Measurements from ENCODE around the gene TLR5. TPM values are rescaled to one million over a fixed set of nuclear protein-coding genes. Genes with fewer than 3 reads are reported as not detected.

Gene TLR5
- total and polyA plus RNA-seq, 2 experiments from 2014 or later: not detected

GRCh38 chr1:223081181-223081994, 61.7 kb downstream of the TLR5 start:
- in situ Hi-C loops (cut with MboI): no loop called here
- H3K27ac ChIP-seq: no peak overlapping the region
- WGBS, 2 experiments (ENCODE audit: low coverage in 1 of 2, low lambda C conversion rate in 2 of 2, missing lambda C conversion rate in 2 of 2): 4 to 5% methylated on average over 29 to 33 of the region's 33 CpGs

GRCh38 chr1:223079498-223079897, 63.5 kb downstream of the TLR5 start:
- Histone ChIP-seq H3K9me2 (ENCODE audit: insufficient read depth) (no peaks in the 10 kb centered on the region), H3K79me2 (ENCODE audit: insufficient read depth) (no peaks in the 10 kb centered on the region), H3K27ac (no peak overlapping the region), H3K9ac (no peak overlapping the region), H3K4me1 (ENCODE audit: insufficient read depth) (no peaks in the 10 kb centered on the region), H4K20me1 (ENCODE audit: insufficient read depth) (no peaks in the 10 kb centered on the region), H2AFZ (no peak overlapping the region), H3K27me3 (replicated peaks; ENCODE audit: insufficient read depth) (peaks cover 25% of the 10 kb centered on the region), H3K9me3 (ENCODE audit: low read depth) (no peaks in the 10 kb centered on the region), H3K4me2 (ENCODE audit: unreplicated experiment) (no peak overlapping the region), H3K36me3 (ENCODE audit: low read depth) (no peaks in the 10 kb centered on the region), H3K4me3 (no peak overlapping the region), H3F3A (ENCODE audit: insufficient read depth) (no peaks in the 10 kb centered on the region)
- TF ChIP-seq EZH2phosphoT487 (IDR thresholded peaks at IDR 0.05; ENCODE audit: insufficient read depth, low read depth): no peak
- TF ChIP-seq EZH2 (IDR thresholded peaks at IDR 0.05; ENCODE audit: insufficient read depth, poor library complexity, severe bottlenecking): no peak
- WGBS, 2 experiments (ENCODE audit: low coverage in 1 of 2, low lambda C conversion rate in 2 of 2, missing lambda C conversion rate in 2 of 2): 74 to 80% methylated on average over 7 of the region's 7 CpGs
- no peak for DNase-seq
- in situ Hi-C loops (cut with MboI): no loop called here

More at GRCh38 chr1:223081181-223081994, 61.7 kb downstream of the TLR5 start:
- H3K27me3 ChIP-seq (replicated peaks; ENCODE audit: insufficient read depth): peaks cover 24% of the 10 kb centered on the region
- no peaks in the 10 kb centered on the region for H3K9me2 ChIP-seq (ENCODE audit: insufficient read depth)
- no peaks in the 10 kb centered on the region for H3F3A ChIP-seq (ENCODE audit: insufficient read depth)
- H4K20me1 ChIP-seq (ENCODE audit: insufficient read depth): no peaks in the 10 kb centered on the region
- peak overlapping the region; percentile 70 for H3K4me2 ChIP-seq (ENCODE audit: unreplicated experiment)
- H3K9me3 ChIP-seq (ENCODE audit: low read depth): no peaks in the 10 kb centered on the region
- H3K4me3 ChIP-seq: peak overlapping the region; percentile 59
- no peaks in the 10 kb centered on the region for H3K36me3 ChIP-seq (ENCODE audit: low read depth)
- no peaks in the 10 kb centered on the region for H3K79me2 ChIP-seq (ENCODE audit: insufficient read depth)
- H2AFZ ChIP-seq: peak overlapping the region; percentile 76
- TF ChIP-seq EZH2 (IDR thresholded peaks at IDR 0.05; ENCODE audit: insufficient read depth, poor library complexity, severe bottlenecking) (no peak), EZH2phosphoT487 (IDR thresholded peaks at IDR 0.05; ENCODE audit: insufficient read depth, low read depth) (no peak)
- peak overlapping the region; percentile 29 for H3K9ac ChIP-seq
- H3K4me1 ChIP-seq (ENCODE audit: insufficient read depth): no peaks in the 10 kb centered on the region
- peak; percentile 90 for DNase-seq

- Histone ChIP-seq H3K4me1 (ENCODE audit: insufficient read depth) (no peaks in the 10 kb centered on the region), H3K4me2 (ENCODE audit: unreplicated experiment) (no peak overlapping the region), H3K9me2 (ENCODE audit: insufficient read depth) (no peaks in the 10 kb centered on the region), H3K9ac (no peak overlapping the region), H3K27ac (no peak overlapping the region), H3K4me3 (no peak overlapping the region), H3K9me3 (ENCODE audit: low read depth) (no peaks in the 10 kb centered on the region), H3K27me3 (replicated peaks; ENCODE audit: insufficient read depth) (peaks cover 39% of the 10 kb centered on the region), H2AFZ (no peak overlapping the region), H3K36me3 (ENCODE audit: low read depth) (no peaks in the 10 kb centered on the region), H3K79me2 (ENCODE audit: insufficient read depth) (no peaks in the 10 kb centered on the region), H3F3A (ENCODE audit: insufficient read depth) (no peaks in the 10 kb centered on the region), H4K20me1 (ENCODE audit: insufficient read depth) (no peaks in the 10 kb centered on the region)
- TF ChIP-seq EZH2 (IDR thresholded peaks at IDR 0.05; ENCODE audit: insufficient read depth, poor library complexity, severe bottlenecking): no peak
- no peak for TF ChIP-seq EZH2phosphoT487 (IDR thresholded peaks at IDR 0.05; ENCODE audit: insufficient read depth, low read depth)
- WGBS, 2 experiments (ENCODE audit: low coverage in 1 of 2, low lambda C conversion rate in 2 of 2, missing lambda C conversion rate in 2 of 2): 58 to 78% methylated on average over 8 to 16 of the region's 16 CpGs
- in situ Hi-C loops (cut with MboI): no loop called here
- DNase-seq: no peak
Observed at GRCh38 chr1:223077247-223077833, 65.7 kb downstream of the TLR5 start.

GRCh38 chr1:223076362-223076761, 66.7 kb downstream of the TLR5 start:
- TF ChIP-seq EZH2phosphoT487 (IDR thresholded peaks at IDR 0.05; ENCODE audit: insufficient read depth, low read depth) (no peak), EZH2 (IDR thresholded peaks at IDR 0.05; ENCODE audit: insufficient read depth, poor library complexity, severe bottlenecking) (no peak)
- no peak for DNase-seq
- no peaks in the 10 kb centered on the region for H3K79me2 ChIP-seq (ENCODE audit: insufficient read depth)
- H3K9ac ChIP-seq: no peak overlapping the region
- 40 to 43% methylated on average over 6 of the region's 6 CpGs for WGBS, 2 experiments (ENCODE audit: low coverage in 1 of 2, low lambda C conversion rate in 2 of 2, missing lambda C conversion rate in 2 of 2)
- H3K4me1 ChIP-seq (ENCODE audit: insufficient read depth): no peaks in the 10 kb centered on the region
- in situ Hi-C loops (cut with MboI): no loop called here
- no peak overlapping the region for H3K27ac ChIP-seq
- H3K4me2 ChIP-seq (ENCODE audit: unreplicated experiment): no peak overlapping the region
- no peaks in the 10 kb centered on the region for H3F3A ChIP-seq (ENCODE audit: insufficient read depth)
- H3K4me3 ChIP-seq: no peak overlapping the region
- H3K9me2 ChIP-seq (ENCODE audit: insufficient read depth): no peaks in the 10 kb centered on the region
- H4K20me1 ChIP-seq (ENCODE audit: insufficient read depth): no peaks in the 10 kb centered on the region
- no peaks in the 10 kb centered on the region for H3K9me3 ChIP-seq (ENCODE audit: low read depth)
- peaks cover 43% of the 10 kb centered on the region for H3K27me3 ChIP-seq (replicated peaks; ENCODE audit: insufficient read depth)
- no peaks in the 10 kb centered on the region for H3K36me3 ChIP-seq (ENCODE audit: low read depth)
- no peak overlapping the region for H2AFZ ChIP-seq
